ENCODE results near the gene FAM210B.
"Not testable (repeated sequence)": the region's sequence is repeated elsewhere in the genome, so short reads cannot be mapped to it uniquely, and the experiment has no call there.

Gene FAM210B

GRCh38 chr20:56393653-56394052 lies 34.9 kb downstream of the FAM210B start:
- no peak for DNase-seq

GRCh38 chr20:56395166-56395565 lies 36.4 kb downstream of the FAM210B start:
- no peak for DNase-seq

GRCh38 chr20:56400001-56400640 lies 41.3 kb downstream of the FAM210B start:
- DNase-seq: peak; percentile 14

- DNase-seq: no peak
Observed at GRCh38 chr20:56403465-56403864, 44.7 kb downstream of the FAM210B start.

GRCh38 chr20:56405356-56405755 lies 46.6 kb downstream of the FAM210B start:
- not testable (repeated sequence) for DNase-seq

- no peak for DNase-seq
Observed at GRCh38 chr20:56406910-56407309, 48.1 kb downstream of the FAM210B start.

GRCh38 chr20:56409521-56409920 lies 50.7 kb downstream of the FAM210B start:
- no peak for DNase-seq

GRCh38 chr20:56409956-56410355 lies 51.2 kb downstream of the FAM210B start:
- DNase-seq: no peak

- not testable (repeated sequence) for DNase-seq
Observed at GRCh38 chr20:56411287-56411686, 52.5 kb downstream of the FAM210B start.

GRCh38 chr20:56411759-56412472 lies 53.1 kb downstream of the FAM210B start, which contains the start of gene CASS4:
CASS4 (plus strand) TSS chr20:56412260; CDS start chr20:56412459, 199 bp downstream.
- no peak for DNase-seq

- DNase-seq: no peak
Observed at GRCh38 chr20:56412473-56412790, 53.7 kb downstream of the FAM210B start.

- DNase-seq: no peak
Observed at GRCh38 chr20:56412949-56413348, 54.2 kb downstream of the FAM210B start.

- no peak for DNase-seq
Observed at GRCh38 chr20:56414842-56415765, 56.3 kb downstream of the FAM210B start.

GRCh38 chr20:56417402-56417801 lies 58.6 kb downstream of the FAM210B start:
- no peak for DNase-seq

- DNase-seq: no peak
Observed at GRCh38 chr20:56417911-56418310, 59.1 kb downstream of the FAM210B start.
